HG03066 (cell line): Measurements from ENCODE around the gene IL1R2.

Experiments
- ATAC-seq: cut with Tn5 transposase; IDR thresholded peaks from one replicate; pipeline ENCODE4 v1.9.1; 2021; ENCODE audit warnings: low read depth; ENCODE audit not compliant: unreplicated experiment

The IL1R2 gene

DNA sequence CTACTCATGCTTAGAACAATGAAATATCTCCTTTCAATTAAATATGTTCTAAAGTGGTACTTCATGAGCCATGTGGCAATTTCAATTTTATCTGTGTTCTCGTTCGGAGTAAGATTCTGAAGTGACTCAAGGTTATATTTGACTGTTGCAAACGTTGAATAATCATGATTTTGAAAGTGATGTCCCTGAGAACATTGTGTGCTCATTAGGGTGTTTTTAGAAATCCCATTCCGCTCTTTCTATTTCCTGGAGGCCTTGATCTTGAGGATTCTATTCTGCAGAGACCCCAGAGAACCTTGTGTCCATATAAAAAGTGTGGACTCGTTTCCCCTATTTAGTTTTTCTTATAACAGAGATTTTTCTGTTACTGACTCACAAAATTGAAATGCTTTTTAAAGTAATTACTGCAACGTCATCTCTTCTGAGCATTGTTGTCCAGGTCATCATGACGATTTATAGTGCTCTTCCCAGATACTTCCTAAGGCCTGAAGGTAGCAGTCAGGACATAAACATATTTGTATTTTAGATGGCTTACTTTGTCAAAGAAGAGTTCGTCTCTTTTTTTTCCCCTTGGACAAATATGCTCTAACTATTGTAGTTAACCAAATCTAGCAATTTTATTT is 27.2 kb downstream of the IL1R2 start:
- ATAC-seq = no peak

DNA sequence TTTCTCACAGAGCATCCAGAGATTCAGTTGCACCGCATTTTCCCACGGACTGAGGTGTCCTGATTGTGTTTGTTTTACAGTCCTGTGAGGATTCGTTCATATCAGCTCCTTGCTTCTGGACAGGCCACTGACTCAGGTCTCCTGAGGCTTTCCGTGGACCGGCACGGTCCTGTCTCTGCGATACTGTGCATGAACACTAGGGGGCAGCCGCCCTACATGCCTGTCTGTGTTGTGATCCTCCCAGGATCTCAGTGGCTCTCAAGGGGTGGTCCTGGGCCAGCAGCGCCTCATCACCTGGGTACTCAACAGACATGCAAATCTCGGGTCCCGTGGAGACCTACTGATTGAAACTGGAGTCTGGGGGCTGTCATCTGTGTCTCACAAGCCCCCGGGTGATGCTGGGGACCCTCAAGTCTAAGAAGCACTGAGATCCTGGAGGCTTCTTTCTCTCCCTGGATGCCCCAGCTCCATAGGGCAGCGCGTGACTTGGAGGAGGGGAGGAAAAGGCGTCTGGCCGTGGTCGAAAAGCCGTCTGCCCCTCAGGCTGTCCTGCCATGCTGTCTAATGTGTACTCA is 28.9 kb downstream of the IL1R2 start:
- peak; percentile 47 for ATAC-seq

DNA sequence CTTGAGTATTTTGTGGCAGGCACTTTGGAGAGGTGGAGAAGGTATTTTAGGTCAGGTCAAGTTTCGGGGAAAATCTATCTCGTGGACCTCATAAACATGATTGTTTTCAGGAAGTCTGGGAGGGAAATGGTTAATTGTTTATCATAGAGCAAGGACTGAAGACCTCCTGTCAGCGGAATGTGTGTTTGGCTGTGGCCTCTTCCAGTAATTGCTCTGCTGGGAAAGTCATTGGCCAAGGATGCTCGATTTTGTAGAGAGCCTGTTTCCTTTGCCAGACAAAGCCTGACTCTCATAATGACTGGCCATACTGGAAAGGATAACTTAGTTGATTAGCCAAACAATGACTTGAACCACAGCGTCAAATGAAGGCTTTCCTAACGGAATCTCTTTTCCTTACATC is 30.0 kb downstream of the IL1R2 start:
- ATAC-seq = no peak

DNA sequence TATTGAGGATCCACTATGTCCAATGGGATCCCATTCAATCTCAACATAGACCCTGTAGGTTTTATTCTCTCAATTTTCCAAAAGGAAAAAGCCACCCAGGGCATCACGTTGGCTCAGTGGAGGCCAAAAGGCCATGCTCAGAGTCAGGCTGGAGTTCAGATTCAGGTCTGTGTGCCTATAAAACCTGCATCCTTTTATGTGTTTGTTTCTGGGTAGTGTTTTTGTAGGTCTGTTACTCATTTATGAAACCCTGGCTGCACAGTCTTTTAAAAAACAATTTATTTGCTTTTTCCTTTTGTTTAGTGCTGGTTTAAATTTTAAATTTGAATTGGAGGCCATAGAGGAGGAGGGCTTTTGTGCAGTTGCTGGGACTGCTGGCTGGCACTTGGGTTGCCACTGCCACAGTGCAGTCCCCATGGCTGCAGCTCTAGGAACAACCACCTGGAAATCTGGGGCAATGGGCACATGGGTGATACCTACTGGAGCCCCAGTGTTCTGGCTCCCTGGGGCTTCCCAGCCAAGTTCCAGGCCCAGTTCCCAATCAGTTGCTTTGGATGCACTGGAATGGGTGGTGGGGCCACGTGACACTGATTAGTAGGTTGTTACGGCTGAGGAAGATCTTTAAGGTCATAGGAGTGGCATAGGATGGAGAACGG is 31.3 kb downstream of the IL1R2 start:
- no peak for ATAC-seq

GRCh38 chr2:102024410-102024809 is 32.6 kb downstream of the IL1R2 start:
- ATAC-seq = no peak

GRCh38 chr2:102025016-102025501 is 33.3 kb downstream of the IL1R2 start:
- peak; percentile 78 for ATAC-seq

DNA sequence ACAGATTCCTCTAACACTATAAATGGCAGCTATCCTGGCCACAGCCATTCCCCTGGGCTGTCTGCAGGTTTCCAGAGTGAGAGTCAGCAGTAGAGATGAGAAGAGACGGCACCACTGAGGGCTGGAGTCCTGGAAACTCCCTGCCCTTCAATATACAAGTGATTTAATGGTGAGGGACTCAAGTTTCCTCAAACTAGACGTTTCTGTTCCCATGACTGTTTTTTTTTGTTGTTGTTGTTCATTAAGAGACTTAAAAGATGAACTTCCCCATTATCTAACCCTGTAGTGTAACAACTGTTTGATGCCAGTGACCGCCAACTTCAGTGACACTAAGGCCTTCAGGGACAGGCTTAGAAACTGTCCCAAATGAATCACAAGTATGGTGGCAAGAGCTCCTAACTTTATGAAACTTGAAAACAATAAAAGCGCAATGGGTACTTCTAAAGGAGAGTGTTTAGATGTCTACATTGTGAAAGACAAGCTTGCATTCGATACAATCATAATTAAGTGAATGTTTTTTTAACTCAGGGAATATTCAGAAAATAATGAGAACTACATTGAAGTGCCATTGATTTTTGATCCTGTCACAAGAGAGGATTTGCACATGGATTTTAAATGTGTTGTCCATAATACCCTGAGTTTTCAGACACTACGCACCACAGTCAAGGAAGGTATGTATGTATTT is 34.0 kb downstream of the IL1R2 start:
- peak; percentile 38 for ATAC-seq

- ATAC-seq = no peak
Measured at GRCh38 chr2:102027036-102027980, 35.5 kb downstream of the IL1R2 start.

DNA sequence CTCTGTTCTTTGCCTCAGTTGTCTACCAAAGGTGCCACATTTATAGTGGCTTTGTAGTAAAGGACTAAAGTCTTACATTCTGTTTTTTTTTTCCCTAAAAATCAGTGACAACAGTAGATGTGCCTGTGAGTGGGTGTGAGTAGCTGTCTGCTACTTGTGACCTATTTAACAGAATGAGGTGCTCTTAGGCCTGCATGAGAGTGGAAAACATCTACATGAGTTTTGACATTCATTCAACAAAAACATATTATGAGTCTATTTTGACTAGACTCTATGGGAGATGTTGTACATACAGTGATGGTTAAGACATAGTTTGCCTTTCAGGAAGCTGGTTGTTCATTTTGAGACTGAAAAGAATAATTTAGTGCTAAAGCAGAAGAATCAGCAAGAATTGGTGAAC is 36.7 kb downstream of the IL1R2 start:
- ATAC-seq = no peak

GRCh38 chr2:102029405-102029804 is 37.6 kb downstream of the IL1R2 start:
- ATAC-seq = no peak

DNA sequence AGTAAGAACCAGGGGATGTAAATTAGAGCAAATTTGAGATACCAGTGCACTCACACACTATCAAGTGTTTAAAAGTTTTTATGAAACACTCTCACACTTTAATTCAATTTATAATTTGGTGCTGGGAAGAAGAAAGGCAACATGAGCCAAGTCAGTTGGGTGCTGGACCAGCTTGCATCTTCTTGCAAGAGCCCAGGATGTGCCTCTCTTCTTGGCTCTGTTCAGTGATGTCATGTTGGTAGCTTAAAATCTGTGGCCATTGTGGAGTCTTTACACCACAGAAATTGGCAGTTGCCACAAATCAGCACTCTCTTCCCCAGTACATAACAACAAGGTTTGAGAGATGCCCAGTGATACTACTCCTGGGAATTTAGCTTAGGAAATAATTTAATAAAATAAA is 38.2 kb downstream of the IL1R2 start:
- ATAC-seq = no peak

DNA sequence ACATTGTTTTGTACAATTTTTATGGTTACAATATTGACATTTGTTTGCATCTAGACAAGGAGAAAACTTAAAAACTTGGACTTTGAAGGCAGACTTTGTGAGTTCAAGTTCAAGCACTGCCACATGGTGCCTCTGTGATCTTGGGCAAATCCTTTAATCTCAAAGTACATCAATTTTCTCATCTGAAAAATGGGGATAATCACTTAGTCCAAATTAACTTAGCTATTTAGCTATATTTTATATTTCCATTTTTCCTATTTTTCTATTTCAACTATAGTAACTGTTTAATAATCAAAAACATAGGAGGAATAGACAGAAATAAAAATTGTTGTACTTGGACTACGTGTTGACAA is 38.7 kb downstream of the IL1R2 start:
- no peak for ATAC-seq

- no peak for ATAC-seq
Measured at GRCh38 chr2:102030855-102031527, 39.2 kb downstream of the IL1R2 start.

- no peak for ATAC-seq
Measured at GRCh38 chr2:102032368-102033030, 40.7 kb downstream of the IL1R2 start.

DNA sequence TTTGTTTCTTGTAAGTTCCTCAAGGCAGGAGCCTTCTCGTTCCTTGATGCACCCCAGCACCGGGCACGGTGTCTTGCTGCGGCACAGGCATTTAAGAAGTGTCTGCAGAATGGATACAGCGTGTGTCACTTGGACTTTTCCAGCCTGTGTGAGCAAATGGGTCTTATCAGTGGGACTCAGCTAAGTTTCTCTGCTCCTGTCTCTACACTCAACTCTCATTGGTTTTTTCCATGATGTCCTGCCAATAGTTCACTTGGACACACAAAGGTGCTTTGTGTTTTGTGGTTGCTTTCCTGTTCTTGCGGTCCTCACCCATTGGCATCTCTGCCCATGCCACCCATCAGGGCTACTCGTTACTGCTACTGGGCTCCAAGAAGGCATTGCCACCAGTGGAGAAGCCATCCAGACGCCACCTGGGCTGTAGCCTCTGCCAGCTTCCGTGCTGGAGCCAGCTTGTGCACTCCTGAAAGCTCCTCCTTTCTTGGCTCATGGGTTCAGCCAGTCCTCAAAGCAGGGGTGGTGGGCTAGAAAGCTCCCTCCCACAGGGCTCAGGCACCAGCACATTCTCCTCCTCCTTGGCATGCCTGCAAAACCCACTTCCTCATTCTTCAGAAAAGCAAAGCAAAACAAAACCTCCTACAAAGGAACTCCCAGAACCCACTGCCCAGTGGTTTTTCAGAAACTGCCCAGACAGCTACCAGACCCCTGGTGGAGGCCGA is 41.4 kb downstream of the IL1R2 start:
- peak; percentile 75 for ATAC-seq

GRCh38 chr2:102033750-102034682 is 42.3 kb downstream of the IL1R2 start:
- no peak for ATAC-seq

DNA sequence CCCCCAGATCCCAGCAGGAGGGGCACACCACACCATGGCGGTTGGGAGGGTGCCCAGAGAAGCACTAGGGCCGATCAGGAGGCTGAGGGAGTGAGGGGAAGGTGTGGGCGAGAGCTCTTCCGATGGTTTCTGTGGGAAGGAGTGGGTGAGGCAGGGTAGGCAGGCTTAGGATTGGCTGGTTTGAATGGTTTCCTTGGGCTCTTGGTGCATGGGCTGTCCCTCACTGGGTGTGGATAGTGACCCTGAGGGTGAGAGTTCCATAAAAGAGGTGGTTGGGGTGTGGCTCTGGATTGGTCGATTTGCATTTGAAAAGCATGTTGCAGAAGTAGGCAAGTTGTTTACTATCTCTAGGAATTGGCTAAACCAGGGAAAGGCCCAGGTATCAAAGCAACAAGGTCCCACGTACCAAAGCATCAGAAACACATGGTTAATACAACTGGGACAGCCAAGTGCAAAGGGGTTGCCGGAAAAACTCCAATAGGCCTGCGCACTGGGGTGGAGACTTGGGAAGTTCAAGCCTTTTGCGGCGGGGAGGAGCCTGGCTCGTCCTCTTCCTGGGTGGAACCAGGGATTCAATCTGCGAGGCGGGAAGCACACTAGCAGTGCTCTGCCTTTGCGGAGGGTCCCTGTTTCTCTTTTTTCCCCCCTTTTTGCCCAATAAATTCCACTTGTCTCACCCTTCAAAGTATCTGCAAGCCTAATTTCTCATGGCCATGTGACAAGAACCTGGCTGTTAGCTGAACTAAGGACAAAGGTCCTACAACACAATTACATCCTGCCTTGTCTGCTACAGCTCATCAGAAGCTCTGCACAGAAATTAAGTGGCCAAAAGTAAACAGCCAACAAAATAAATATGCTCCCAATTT is 43.2 kb downstream of the IL1R2 start:
- no peak for ATAC-seq
